K562 (cell line): ENCODE results near the gene TRNAU1AP. TPM values are rescaled to one million over a fixed set of nuclear protein-coding genes. Genes with fewer than 3 reads are reported as not detected.

Experiments used
- ARID1B ChIP-seq: fragments of 450-650 bp; IDR thresholded peaks from 2 replicates; pipeline ENCODE4 v1.6.1; 2016; ENCODE audit warnings: antibody characterized with exemption, mild to moderate bottlenecking, inconsistent platforms
- EP400 ChIP-seq: fragments of 450-650 bp; IDR thresholded peaks from 2 replicates; pipeline ENCODE4 v1.6.1; 2017; ENCODE audit warnings: antibody characterized with exemption, mild to moderate bottlenecking, moderate library complexity
- FOXM1 ChIP-seq, 2 experiments: fragments of 450-650 bp in 1 of 2; sonication (generic) in 1 of 2; formaldehyde crosslinking in 1 of 2; IDR thresholded peaks; 2 replicates each; pipeline versions ENCODE4 v1.6.1 to v1.9.0; 2017 to 2022; ENCODE audit warnings: low read depth in 2 of 2, mild to moderate bottlenecking in 2 of 2, missing genetic modification reagents in 1 of 2, moderate library complexity in 1 of 2
- GATA2 ChIP-seq: sonication (generic); formaldehyde crosslinking; IDR thresholded peaks from 2 replicates; pipeline ENCODE4 v1.4.0; 2020; ENCODE audit warnings: mild to moderate bottlenecking, missing genetic modification reagents
- MAFG ChIP-seq: fragments of 450-650 bp; conservative IDR thresholded peaks from 2 replicates; pipeline ENCODE4 v1.6.1; 2016; ENCODE audit warnings: missing genetic modification characterization, missing compliant biosample characterization
- NR2C1 ChIP-seq, 2 experiments: fragments of 450-650 bp; IDR thresholded peaks; 2 replicates each; pipeline ENCODE4 v1.6.1; 2017; ENCODE audit warnings: mild to moderate bottlenecking in 2 of 2, antibody characterized with exemption in 1 of 2, inconsistent platforms in 1 of 2, missing compliant biosample characterization in 1 of 2, missing genetic modification characterization in 1 of 2
- PHTF2 ChIP-seq: fragments of 250-450 bp; sonication (Bioruptor Pico); IDR thresholded peaks from 2 replicates; pipeline ENCODE4 v1.5.0; 2021; ENCODE audit warnings: mild to moderate bottlenecking
- POU5F1 ChIP-seq: fragments of 150-350 bp; IDR thresholded peaks from 2 replicates; pipeline ENCODE4 v1.6.1; 2014; ENCODE audit warnings: borderline replicate concordance, low read length, low read depth, mild to moderate bottlenecking; ENCODE audit not compliant: partially characterized antibody
- SAP30 ChIP-seq: fragments of 200-600 bp; sonication (generic); IDR thresholded peaks from 2 replicates; pipeline ENCODE4 v1.6.1; 2012; ENCODE audit warnings: borderline replicate concordance, low read depth, mild to moderate bottlenecking, moderate library complexity, low read length, control low read depth, inconsistent platforms; ENCODE audit not compliant: insufficient read depth, poor library complexity, severe bottlenecking
- ZBTB1 ChIP-seq: sonication (generic); formaldehyde crosslinking; IDR thresholded peaks from 2 replicates; pipeline ENCODE4 v1.8.1; 2023; ENCODE audit warnings: missing genetic modification reagents, low read depth, mild to moderate bottlenecking, borderline replicate concordance
- ZBTB12 ChIP-seq: fragments of 250-450 bp; sonication (Bioruptor Pico); IDR thresholded peaks from 2 replicates; pipeline ENCODE4 v1.4.0; 2020
- ZFP1 ChIP-seq: fragments of 450-650 bp; formaldehyde crosslinking; IDR thresholded peaks from 2 replicates; pipeline ENCODE4 v1.4.0; 2020; ENCODE audit warnings: mild to moderate bottlenecking, mixed read lengths
- ZNF212 ChIP-seq: fragments of 450-650 bp; formaldehyde crosslinking; IDR thresholded peaks from 2 replicates; pipeline ENCODE4 v1.4.0; 2020; ENCODE audit warnings: mild to moderate bottlenecking
- ZNF217 ChIP-seq: sonication (generic); formaldehyde crosslinking; IDR thresholded peaks from 2 replicates; pipeline ENCODE4 v1.8.0; 2022; ENCODE audit warnings: mild to moderate bottlenecking, missing genetic modification reagents
- ZNF592 ChIP-seq: fragments of 450-650 bp; IDR thresholded peaks from 2 replicates; pipeline ENCODE4 v1.6.1; 2017; ENCODE audit warnings: antibody characterized with exemption, mild to moderate bottlenecking
- ZNF609 ChIP-seq: sonication (generic); formaldehyde crosslinking; IDR thresholded peaks from 2 replicates; pipeline ENCODE4 v1.8.1; 2023; ENCODE audit warnings: missing genetic modification reagents, mild to moderate bottlenecking, borderline replicate concordance
- polyA plus RNA-seq, 8 experiments: library from polyadenylated mRNA; depleted of rRNA in 4 of 8; stranded (reverse) in 5 of 8; unstranded in 3 of 8; fragments of >200 nt; fragmentation: Nextera tagmentation in 2 of 8; fragmentation: Illumina TruSeq in 1 of 8; extraction: Ambion mirVana in 2 of 8; extraction: Trizol in 1 of 8; gene quantifications; 2 replicates each; pipeline versions ENCODE4 v1.2.1 to v1.2.3, GENCODE V29; 2011 to 2014; ENCODE audit warnings: inconsistent platforms in 1 of 8, missing spikeins in 1 of 8
- total RNA-seq, 7 experiments: library from RNA; depleted of rRNA in 6 of 7; stranded (reverse); fragments of >200 nt in 6 of 7; fragmentation: Illumina TruSeq in 2 of 7; extraction: Trizol in 2 of 7; gene quantifications; 2 replicates each; pipeline versions ENCODE4 v1.2.1 to v1.2.3, GENCODE V29; 2011 to 2021; ENCODE audit warnings: low replicate concordance in 1 of 7

TRNAU1AP gene
- total and polyA plus RNA-seq, 9 of the 15 experiments (the other 6 are each of a cell fraction or from before 2014, with no cell fraction given): 34.9 to 110 (median 46.3) TPM

GRCh38 chr1:28518745-28519341 is 34.0 kb upstream of the TRNAU1AP start (continued):
- TF ChIP-seq SAP30 (peak; percentile 26), ZNF212 (CRISPR knock-in tag) (no peak), ZBTB1 (CRISPR knock-in tag) (no peak; the same call in 1 of the 2 replicates), ZBTB12 (CRISPR knock-in tag) (0 out of 2 replicates have a peak, but pooled peaks have one; percentile 22), NR2C1 (IDR thresholded peaks at IDR 0.05) (peak; percentile 83), NR2C1 (tag; IDR thresholded peaks at IDR 0.05) (peak; percentile 86), MAFG (tag) (0 out of 2 replicates have a peak, but pooled peaks have one; percentile 16), POU5F1 (no peak), PHTF2 (CRISPR knock-in tag) (no peak), GATA2 (CRISPR knock-in tag) (no peak), ZNF592 (peak; percentile 86), ZFP1 (no peak), EP400 (peak; percentile 93), ZNF217 (CRISPR knock-in tag) (no peak), ZNF609 (CRISPR knock-in tag) (no peak), FOXM1 (IDR thresholded peaks at IDR 0.05; ENCODE audit: low read depth) (no peak), FOXM1 (CRISPR knock-in tag; IDR thresholded peaks at IDR 0.05; ENCODE audit: low read depth) (peak; percentile 83; the same call in 1 of the 2 replicates), ARID1B (peak; percentile 49)
